HL-60/S4 treated with phorbol 12-myristate 13-acetate at 8.2 ng/mL for 4 days and 3 days (cell line): ENCODE data around the gene APBB1IP.
"Not testable (repeated sequence)": the region's sequence is repeated elsewhere in the genome, so short reads cannot be mapped to it uniquely, and the experiment has no call there.

ENCODE experiments used
- in situ Hi-C: fragments of 300-500 bp; cut with MboI; formaldehyde crosslinking; loops from 2 replicates; pipeline ENCODE4 v1.15.0; 2022; ENCODE audit warnings: low sequenced_read_pairs

APBB1IP gene

GRCh38 chr10:26504429-26504828 lies 66.3 kb downstream of the APBB1IP start:
- in situ Hi-C loops: not testable (repeated sequence)

GRCh38 chr10:26505491-26505890 lies 67.3 kb downstream of the APBB1IP start:
- in situ Hi-C loops: no loop called here

GRCh38 chr10:26506736-26507135 lies 68.6 kb downstream of the APBB1IP start:
- in situ Hi-C loops: no loop called here

- in situ Hi-C loops: no loop called here
Observed at GRCh38 chr10:26507441-26507840, 69.3 kb downstream of the APBB1IP start.

GRCh38 chr10:26508016-26508415 lies 69.9 kb downstream of the APBB1IP start:
- in situ Hi-C loops: no loop called here

GRCh38 chr10:26509307-26509706 lies 71.2 kb downstream of the APBB1IP start:
- in situ Hi-C loops: no loop called here

GRCh38 chr10:26513101-26513500 lies 75.0 kb downstream of the APBB1IP start:
- in situ Hi-C loops: no loop called here

- in situ Hi-C loops: no loop called here
Observed at GRCh38 chr10:26516540-26517101, 78.5 kb downstream of the APBB1IP start.

GRCh38 chr10:26517141-26517867 lies 79.2 kb downstream of the APBB1IP start:
- in situ Hi-C loops: no loop called here

GRCh38 chr10:26519803-26520202 lies 81.7 kb downstream of the APBB1IP start:
- in situ Hi-C loops: no loop called here

- in situ Hi-C loops: no loop called here
Observed at GRCh38 chr10:26520575-26520974, 82.4 kb downstream of the APBB1IP start.

- in situ Hi-C loops: no loop called here
Observed at GRCh38 chr10:26524161-26524896, 86.2 kb downstream of the APBB1IP start.

GRCh38 chr10:26525586-26525985 lies 87.4 kb downstream of the APBB1IP start:
- in situ Hi-C loops: no loop called here

- in situ Hi-C loops: no loop called here
Observed at GRCh38 chr10:26527018-26527417, 88.9 kb downstream of the APBB1IP start.

GRCh38 chr10:26528048-26528447 lies 89.9 kb downstream of the APBB1IP start:
- in situ Hi-C loops: no loop called here

GRCh38 chr10:26528715-26529393 lies 90.7 kb downstream of the APBB1IP start:
- in situ Hi-C loops: no loop called here

- in situ Hi-C loops: no loop called here
Observed at GRCh38 chr10:26534384-26534783, 96.2 kb downstream of the APBB1IP start.

GRCh38 chr10:26540601-26541000 lies 102.5 kb downstream of the APBB1IP start:
- in situ Hi-C loops: no loop called here

GRCh38 chr10:26543567-26544306 lies 105.6 kb downstream of the APBB1IP start:
- in situ Hi-C loops: no loop called here

- in situ Hi-C loops: no loop called here
Observed at GRCh38 chr10:26544932-26545331, 106.8 kb downstream of the APBB1IP start.
